Ascending aorta (tissue), 2 donors: ENCODE data around the gene DOCK2. TPM values are rescaled to one million over a fixed set of nuclear protein-coding genes. Genes with fewer than 3 reads are reported as not detected.

ENCODE experiments used
- DNase-seq, 2 donors: peaks; one replicate each; pipeline ENCODE4 v3.0.0-alpha.2; 2019; ENCODE audit warnings: low spot score in 2 of 2
- H3K27ac ChIP-seq, 2 donors: fragments of 200-600 bp; sonication (generic); one replicate each; pipeline ENCODE4 v1.5.1; 2016 to 2017; ENCODE audit warnings: mild to moderate bottlenecking in 1 of 2
- H3K27me3 ChIP-seq: fragments of 200-600 bp; sonication (generic); one replicate; pipeline ENCODE4 v1.5.1; 2017
- H3K36me3 ChIP-seq, 2 donors: fragments of 200-600 bp; sonication (generic); one replicate each; pipeline ENCODE4 v1.5.1; 2016
- H3K4me1 ChIP-seq, 2 donors: fragments of 200-600 bp; sonication (generic); one replicate each; pipeline ENCODE4 v1.5.1; 2016 to 2017; ENCODE audit warnings: mild to moderate bottlenecking in 1 of 2
- H3K4me3 ChIP-seq, 2 donors: fragments of 200-600 bp; sonication (generic); one replicate each; pipeline ENCODE4 v1.5.1; 2016 to 2017; ENCODE audit warnings: mild to moderate bottlenecking in 1 of 2
- H3K9me3 ChIP-seq, 2 donors: fragments of 200-600 bp; sonication (generic); one replicate each; pipeline ENCODE4 v1.5.1; 2016
- intact Hi-C: fragments of 100-400 bp; cut with DNase I; formaldehyde crosslinking; loops from one replicate; pipeline ENCODE4 v1.15.1; 2023
- total RNA-seq: library from RNA; depleted of rRNA; stranded (reverse); fragments of >200 nt; gene quantifications from one replicate; pipeline ENCODE4 v1.1.0, GENCODE V29; 2016
- TF ChIP-seq, protein P1 (sequence below), 3 experiments: fragments of 200-600 bp in 2 of 3; fragments of 450-650 bp in 1 of 3; sonication (generic) in 2 of 3; IDR thresholded peaks; one replicate each; pipeline ENCODE4 v1.5.1; 2016 to 2019; ENCODE audit warnings: antibody characterized with exemption in 3 of 3, mild to moderate bottlenecking in 1 of 3, moderate library complexity in 1 of 3

The DOCK2 gene
- total RNA-seq, 1 donor from 2014 or later = 33.1 TPM

DNA sequence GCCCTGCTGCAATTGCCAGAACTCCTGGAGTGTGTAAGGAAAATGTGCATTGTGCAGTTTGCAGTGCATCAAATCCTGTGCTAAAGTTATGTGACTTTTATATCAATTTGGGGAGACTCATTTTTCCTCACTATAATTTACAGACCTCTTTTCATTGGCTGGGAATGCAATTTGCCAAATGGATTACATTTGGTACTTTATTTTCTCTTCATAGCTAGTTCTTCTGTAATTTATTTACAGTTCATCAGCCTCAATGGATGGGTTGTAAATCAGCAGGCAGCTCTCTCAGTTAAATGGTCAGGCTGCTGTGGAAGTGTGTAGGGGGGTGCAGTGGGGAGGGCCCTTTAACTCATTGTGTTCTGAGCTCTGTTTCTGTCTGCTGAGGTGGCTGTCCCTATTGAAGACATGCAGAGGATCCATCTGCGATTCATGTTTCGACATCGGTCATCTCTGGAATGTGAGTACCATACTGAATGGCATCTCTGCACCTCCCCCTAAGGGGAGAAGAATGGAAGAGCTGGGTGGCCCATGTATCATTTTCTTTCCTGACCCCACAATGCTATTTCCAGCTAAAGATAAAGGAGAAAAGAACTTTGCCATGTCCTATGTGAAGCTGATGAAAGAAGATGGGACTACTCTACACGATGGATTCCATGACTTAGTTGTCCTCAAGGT lies 74.6 kb downstream of the DOCK2 start:
- Histone ChIP-seq H3K27ac (no peak overlapping the region), H3K9me3 (no peaks in the 10 kb centered on the region), H3K4me3 (no peak overlapping the region), H3K36me3 (no peaks in the 10 kb centered on the region), H3K4me1 (no peaks in the 10 kb centered on the region), H3K27me3 (no peaks in the 10 kb centered on the region)
- intact Hi-C loops = no loop called here
- DNase-seq = no peak
- TF ChIP-seq, protein P1, sequence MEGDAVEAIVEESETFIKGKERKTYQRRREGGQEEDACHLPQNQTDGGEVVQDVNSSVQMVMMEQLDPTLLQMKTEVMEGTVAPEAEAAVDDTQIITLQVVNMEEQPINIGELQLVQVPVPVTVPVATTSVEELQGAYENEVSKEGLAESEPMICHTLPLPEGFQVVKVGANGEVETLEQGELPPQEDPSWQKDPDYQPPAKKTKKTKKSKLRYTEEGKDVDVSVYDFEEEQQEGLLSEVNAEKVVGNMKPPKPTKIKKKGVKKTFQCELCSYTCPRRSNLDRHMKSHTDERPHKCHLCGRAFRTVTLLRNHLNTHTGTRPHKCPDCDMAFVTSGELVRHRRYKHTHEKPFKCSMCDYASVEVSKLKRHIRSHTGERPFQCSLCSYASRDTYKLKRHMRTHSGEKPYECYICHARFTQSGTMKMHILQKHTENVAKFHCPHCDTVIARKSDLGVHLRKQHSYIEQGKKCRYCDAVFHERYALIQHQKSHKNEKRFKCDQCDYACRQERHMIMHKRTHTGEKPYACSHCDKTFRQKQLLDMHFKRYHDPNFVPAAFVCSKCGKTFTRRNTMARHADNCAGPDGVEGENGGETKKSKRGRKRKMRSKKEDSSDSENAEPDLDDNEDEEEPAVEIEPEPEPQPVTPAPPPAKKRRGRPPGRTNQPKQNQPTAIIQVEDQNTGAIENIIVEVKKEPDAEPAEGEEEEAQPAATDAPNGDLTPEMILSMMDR (IDR thresholded peaks at IDR 0.05) = no peak

DNA sequence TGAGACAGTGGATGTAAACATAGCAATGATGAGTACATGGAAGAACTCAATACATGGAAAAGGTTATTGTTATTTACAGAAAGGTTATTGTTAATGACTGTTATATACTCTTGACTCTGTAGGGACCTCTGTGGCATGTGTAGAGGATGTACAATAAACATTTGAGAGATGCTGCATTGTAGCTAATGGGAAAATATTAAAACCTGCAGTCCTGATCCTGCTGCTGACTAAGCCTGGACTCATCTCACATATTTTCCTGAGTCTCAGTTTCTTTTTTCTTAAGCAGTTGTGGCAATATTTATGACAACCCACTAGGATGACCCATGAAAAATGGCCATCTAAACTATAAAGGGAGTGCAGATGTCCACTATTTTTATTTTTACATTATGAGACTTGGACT lies 75.4 kb downstream of the DOCK2 start:
- intact Hi-C loops = no loop called here
- Histone ChIP-seq H3K9me3 (no peaks in the 10 kb centered on the region), H3K4me1 (no peaks in the 10 kb centered on the region), H3K27me3 (no peaks in the 10 kb centered on the region), H3K4me3 (no peak overlapping the region), H3K27ac (no peak overlapping the region), H3K36me3 (no peaks in the 10 kb centered on the region)
- TF ChIP-seq, protein P1 (IDR thresholded peaks at IDR 0.05) = no peak
- DNase-seq = no peak

DNA sequence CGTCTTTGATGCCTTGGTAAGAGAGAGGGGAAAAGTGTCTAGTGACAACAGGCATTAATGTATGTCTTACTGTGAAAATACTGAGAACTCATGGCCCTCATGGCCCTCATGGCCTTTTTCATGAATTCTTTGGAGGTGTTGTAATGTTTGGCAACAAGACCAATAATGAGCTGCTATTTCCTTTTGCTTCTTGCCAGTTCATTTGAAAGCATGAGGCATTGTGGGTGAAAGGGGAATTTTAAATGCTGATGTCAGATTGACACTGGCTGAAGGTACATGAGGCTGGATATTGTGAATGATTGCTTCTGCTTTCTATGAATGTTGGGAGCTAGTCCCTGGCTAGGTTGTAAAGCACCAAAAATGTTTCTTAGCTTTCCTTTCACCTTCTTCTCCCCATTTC lies 79.2 kb downstream of the DOCK2 start:
- no peak for DNase-seq
- no peak overlapping the region for H3K27ac ChIP-seq
- TF ChIP-seq, protein P1 (IDR thresholded peaks at IDR 0.05) = no peak
- no peaks in the 10 kb centered on the region for H3K36me3 ChIP-seq
- no peak overlapping the region for H3K4me3 ChIP-seq
- H3K27me3 ChIP-seq = no peaks in the 10 kb centered on the region
- H3K4me1 ChIP-seq = no peaks in the 10 kb centered on the region
- intact Hi-C loops = no loop called here
- H3K9me3 ChIP-seq = no peaks in the 10 kb centered on the region

- TF ChIP-seq, protein P1 (IDR thresholded peaks at IDR 0.05) = no peak
- no peaks in the 10 kb centered on the region for H3K27me3 ChIP-seq
- intact Hi-C loops = no loop called here
- no peaks in the 10 kb centered on the region for H3K36me3 ChIP-seq
- H3K4me3 ChIP-seq = no peak overlapping the region
- H3K27ac ChIP-seq = no peak overlapping the region
- no peak for DNase-seq
- no peaks in the 10 kb centered on the region for H3K4me1 ChIP-seq
- H3K9me3 ChIP-seq = no peaks in the 10 kb centered on the region
Measured at GRCh38 chr5:169717288-169717687, 80.2 kb downstream of the DOCK2 start.

- Histone ChIP-seq H3K27ac (no peak overlapping the region), H3K4me1 (no peaks in the 10 kb centered on the region), H3K36me3 (no peaks in the 10 kb centered on the region), H3K4me3 (no peak overlapping the region), H3K9me3 (no peaks in the 10 kb centered on the region), H3K27me3 (no peaks in the 10 kb centered on the region)
- intact Hi-C loops = no loop called here
- DNase-seq = no peak
- TF ChIP-seq, protein P1 (IDR thresholded peaks at IDR 0.05) = no peak
Measured at GRCh38 chr5:169719360-169720314, 82.6 kb downstream of the DOCK2 start.
